DMS153 treated with DMSO at 0.1 percent for 48 hours (cell line): ENCODE results near the gene TRIM52.

Source experiments
- DNase-seq: peaks from one replicate; lab custom pipeline; 2025; ENCODE audit not compliant: unreplicated experiment; lab: John Stamatoyannopoulos, UW

The TRIM52 gene

DNA sequence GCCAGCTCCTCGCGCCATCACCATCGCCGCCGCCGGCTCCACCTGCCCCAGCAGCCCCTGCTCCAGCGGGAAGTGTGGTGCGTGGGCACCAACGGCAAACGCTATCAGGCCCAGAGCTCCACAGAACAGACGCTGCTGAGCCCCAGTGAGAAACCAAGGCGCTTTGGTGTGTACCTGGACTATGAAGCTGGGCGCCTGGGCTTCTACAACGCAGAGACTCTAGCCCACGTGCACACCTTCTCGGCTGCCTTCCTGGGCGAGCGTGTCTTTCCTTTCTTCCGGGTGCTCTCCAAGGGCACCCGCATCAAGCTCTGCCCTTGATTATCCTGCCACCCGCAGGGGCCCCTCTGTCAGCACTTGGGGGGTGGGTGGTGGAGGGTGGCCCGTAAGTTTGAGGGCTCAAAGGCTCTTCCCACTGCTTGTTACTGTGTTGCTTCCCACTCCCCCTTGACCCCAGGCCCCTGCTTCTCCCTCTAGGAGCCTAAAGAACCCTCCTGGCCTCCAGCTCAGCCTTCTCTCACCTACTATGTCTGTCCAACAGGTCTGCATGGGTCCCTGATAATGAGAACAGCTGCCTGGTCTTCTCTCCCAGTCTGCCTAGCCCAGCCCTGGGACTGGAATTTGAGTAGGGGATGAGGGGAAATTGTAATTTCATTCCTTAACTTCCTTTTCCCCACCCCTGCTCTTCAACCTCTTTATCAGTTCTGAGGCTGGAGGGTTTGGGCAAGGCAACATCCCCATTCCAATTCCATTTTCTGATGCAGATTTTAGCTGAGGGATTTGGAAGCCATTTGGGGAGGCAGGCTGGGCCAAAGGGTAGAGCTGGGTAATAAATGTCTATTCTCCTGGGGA is 26.3 kb downstream of the TRIM52 start:
- DNase-seq: no peak

DNA sequence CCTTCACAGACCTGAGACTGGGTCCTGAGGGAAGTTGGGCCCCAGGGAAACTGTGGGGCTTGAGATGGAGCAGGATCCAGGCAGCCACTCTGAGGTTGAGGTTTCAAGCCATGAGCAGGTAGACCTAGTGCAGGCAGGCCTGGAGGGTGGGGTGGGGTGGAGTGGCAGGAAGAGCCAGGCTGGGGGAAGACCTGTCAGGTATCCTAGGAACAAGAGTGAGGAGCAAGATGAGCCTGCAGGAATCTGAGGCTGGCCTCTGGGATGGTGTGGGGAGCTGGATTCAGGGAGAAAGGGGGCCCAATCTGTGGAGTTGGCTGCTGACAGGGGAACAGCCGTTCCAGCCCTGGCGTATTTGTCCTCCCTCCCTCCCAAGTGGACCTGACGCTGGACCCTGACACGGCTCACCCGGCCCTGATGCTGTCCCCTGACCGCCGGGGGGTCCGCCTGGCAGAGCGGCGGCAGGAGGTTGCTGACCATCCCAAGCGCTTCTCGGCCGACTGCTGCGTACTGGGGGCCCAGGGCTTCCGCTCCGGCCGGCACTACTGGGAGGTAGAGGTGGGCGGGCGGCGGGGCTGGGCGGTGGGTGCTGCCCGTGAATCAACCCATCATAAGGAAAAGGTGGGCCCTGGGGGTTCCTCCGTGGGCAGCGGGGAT is 27.0 kb downstream of the TRIM52 start:
- DNase-seq: no peak

DNA sequence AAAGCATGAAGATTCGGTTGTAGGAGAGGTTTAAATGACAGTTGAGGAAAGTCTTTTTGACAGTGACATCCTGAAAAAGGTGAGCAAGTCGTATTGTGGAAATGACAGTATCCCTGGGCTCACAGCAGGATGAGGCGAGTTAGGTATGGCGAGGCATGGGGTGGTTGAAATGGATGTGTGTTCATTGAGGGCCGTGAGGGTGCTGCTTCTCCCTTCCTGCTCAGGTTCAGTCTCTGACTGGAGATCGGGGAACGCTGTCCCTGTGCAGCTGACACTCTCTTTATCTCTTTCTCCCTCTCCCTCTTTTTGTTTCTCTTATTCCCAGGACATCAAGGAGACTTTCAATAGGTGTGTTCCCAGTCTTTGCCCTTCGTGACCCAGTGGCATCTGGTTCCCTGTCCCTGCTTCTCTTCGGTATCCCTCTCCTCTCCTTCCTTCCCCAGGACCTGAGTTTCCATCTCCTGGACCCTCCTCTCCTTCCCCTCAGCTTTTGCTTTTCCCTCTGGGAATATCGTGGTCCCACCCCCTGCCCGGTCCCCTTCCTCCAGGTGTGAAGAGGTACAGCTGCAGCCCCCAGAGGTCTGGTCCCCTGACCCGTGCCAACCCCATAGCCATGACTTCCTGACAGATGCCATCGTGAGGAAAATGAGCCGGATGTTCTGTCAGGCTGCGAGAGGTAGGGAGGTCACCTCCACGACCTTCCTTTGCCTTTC is 27.7 kb downstream of the TRIM52 start:
- no peak for DNase-seq

DNA sequence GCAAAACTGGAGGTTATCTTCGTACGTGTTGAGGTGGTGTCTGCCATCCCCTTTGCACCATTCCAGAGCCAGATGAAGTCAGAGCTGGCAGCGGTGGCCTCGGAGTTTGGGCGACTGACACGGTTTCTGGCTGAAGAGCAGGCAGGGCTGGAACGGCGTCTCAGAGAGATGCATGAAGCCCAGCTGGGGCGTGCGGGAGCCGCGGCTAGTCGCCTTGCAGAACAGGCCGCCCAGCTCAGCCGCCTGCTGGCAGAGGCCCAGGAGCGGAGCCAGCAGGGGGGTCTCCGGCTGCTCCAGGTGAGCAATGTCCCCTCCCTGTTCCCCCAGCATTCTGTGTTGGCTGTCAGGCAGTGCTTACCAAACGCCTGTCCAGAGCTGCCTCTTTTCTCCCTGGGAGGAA is 28.4 kb downstream of the TRIM52 start:
- DNase-seq: no peak

DNA sequence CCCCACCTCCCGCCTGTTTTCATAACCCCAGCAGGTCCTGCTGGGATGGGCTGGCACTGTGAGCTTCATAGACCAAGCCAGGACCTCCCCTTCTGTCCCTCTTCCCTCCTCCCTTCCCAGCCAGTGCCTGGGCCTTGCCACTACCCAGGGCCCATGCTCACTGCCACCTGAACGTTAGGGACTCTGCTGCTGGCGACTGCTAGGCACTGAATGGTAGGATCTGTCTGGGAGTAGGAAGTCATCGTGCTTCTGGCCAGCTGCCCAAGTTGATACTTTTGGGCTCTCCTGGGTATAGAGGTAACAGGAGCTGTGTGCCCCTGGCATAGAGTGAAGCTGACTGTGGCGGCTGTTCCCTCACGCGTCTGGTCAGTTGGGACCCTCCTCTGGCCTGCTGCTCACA is 29.5 kb downstream of the TRIM52 start:
- no peak for DNase-seq

DNA sequence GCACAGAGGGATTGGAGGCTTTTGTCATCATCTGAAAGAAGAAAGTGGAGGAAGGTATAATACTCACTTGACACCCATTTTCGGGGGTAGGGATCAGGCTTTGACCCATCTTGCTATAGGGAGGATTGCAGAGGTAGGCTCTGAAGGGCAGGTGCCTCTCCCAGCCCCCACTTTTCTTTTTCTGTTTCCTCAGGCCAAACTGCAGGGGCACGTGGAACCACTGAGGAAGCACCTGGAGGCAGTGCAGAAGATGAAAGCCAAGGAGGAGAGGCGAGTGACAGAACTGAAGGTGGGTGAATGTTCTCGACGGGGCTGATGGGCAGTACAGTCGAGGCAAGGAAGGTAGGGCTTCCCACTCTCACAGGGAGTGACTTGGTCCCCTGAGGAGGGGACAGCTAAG is 30.4 kb downstream of the TRIM52 start:
- no peak for DNase-seq

DNA sequence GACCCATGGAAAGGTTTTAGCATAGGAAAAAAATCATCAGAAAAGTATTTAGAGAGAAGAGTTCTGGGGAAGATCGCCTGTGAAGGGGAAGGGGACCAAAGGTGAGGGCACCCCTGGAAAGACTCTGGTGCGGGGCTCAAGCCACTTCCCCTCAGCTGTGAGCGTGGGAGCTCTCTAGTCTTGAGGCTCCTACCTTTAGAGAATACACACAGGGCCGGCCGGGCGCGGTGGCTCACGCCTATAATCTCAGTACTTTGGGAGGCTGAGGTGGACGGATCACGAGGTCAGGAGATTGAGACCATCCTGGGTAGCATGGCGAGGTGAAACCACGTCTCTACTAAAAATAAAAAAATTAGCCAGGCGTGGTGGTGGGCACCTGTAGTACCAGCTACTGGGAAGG is 30.9 kb downstream of the TRIM52 start:
- no peak for DNase-seq

DNA sequence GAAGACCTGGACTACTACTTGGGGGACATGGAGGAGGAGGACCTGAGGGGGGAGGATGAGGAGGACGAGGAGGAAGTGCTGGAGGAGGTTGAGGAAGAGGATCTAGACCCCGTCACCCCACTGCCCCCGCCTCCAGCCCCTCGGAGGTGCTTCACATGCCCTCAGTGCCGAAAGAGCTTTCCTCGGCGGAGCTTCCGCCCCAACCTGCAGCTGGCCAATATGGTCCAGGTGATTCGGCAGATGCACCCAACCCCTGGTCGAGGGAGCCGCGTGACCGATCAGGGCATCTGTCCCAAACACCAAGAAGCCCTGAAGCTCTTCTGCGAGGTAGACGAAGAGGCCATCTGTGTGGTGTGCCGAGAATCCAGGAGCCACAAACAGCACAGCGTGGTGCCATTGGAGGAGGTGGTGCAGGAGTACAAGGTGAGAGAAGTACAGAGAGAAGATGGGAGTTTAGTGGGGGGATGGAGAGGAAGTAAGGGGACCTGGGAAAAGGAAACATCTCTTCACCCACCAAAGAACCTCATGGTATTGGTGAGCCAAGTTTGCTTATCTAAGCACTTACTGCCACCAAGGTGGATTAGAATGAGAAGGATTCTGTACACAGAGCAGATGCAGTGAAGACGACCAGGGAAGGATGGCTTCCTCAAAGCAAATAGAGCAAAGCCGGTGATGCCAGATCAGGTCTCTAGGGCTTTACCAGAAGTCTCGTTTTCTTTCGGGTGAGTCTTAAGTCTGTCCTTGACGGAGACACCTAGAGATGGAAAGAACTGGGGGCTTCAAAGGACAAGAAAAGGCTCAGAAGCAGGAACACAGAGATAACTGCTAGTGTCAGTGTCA is 36.3 kb downstream of the TRIM52 start:
- no peak for DNase-seq

DNA sequence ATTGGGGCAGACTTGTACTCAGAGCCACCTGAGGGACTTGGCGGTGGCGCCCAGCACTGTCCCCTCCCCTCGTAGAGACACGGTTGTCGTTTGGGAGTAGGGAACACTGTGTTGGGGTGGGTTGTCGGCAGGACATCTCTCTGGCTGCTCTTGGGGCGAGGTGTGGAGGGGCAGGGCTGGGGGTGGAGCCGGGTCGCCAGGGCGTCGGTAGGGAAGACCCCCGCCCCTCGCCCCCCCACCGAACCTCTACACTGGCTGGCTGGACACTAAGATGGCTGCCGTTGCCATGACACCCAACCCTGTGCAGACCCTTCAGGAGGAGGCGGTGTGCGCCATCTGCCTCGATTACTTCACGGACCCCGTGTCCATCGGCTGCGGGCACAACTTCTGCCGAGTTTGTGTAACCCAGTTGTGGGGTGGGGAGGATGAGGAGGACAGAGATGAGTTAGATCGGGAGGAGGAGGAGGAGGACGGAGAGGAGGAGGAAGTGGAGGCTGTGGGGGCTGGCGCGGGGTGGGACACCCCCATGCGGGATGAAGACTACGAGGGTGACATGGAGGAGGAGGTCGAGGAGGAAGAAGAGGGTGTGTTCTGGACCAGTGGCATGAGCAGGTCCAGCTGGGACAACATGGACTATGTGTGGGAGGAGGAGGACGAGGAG is 37.1 kb downstream of the TRIM52 start:
- DNase-seq: no peak

DNA sequence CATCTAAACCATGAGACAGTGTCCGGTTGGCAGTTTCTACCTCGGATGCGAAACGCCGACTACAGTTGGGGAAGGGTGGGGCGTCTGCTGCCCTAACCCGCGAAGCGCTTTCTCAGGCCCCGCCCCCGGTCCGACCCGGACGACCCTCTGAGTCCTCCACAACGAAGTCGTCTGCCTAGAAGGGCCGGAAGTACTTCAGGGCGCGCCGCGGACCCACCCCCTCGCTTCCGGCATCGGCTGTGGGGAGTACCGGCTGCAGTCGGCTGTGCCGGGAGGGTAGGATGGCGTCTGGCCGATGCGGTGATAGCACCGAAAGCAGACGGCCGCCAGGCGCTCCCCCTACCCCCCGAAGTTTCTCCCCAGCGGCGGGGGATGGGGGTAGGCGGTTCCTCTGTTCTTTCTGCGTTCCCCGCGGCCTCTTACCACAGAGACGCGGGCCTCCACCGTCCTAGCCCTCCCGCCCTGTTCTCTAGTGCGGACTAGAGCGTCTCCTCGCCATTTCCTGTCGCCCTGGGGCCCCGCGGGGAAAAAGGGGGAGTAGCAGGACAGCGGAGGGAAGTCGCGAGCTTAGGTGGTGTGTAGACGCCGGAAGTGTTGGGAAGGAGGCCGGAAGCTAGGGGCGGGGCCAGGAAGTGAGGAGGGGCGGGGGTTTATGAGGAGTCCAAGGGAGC is 37.8 kb downstream of the TRIM52 start, which contains the start of gene TRIM41:
TSS of gene TRIM41 (plus strand) at position 224 of the 671 bp plus-strand sequence. CDS start 719 bp downstream, outside the sequence.
- no peak for DNase-seq

DNA sequence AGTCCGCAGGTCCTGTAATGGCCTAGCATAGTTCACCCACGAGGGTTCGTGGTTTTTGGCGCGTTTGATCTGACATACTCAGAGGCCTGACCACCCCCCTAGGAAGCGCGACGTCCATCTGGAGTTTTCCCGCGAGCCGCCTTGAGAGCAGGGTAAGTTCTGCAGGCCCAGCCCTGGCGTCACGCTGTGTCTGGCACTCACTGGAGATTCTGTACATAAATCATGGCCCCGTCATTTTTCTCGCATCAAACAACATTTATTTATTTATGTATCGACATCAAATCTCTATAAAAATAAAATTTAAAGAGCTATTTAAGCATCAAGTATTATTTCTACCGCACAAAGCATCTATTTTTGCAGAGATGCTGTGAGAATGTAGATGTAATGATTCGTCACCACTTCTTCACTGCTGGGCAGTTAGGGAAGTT is 38.3 kb downstream of the TRIM52 start:
- no peak for DNase-seq

DNA sequence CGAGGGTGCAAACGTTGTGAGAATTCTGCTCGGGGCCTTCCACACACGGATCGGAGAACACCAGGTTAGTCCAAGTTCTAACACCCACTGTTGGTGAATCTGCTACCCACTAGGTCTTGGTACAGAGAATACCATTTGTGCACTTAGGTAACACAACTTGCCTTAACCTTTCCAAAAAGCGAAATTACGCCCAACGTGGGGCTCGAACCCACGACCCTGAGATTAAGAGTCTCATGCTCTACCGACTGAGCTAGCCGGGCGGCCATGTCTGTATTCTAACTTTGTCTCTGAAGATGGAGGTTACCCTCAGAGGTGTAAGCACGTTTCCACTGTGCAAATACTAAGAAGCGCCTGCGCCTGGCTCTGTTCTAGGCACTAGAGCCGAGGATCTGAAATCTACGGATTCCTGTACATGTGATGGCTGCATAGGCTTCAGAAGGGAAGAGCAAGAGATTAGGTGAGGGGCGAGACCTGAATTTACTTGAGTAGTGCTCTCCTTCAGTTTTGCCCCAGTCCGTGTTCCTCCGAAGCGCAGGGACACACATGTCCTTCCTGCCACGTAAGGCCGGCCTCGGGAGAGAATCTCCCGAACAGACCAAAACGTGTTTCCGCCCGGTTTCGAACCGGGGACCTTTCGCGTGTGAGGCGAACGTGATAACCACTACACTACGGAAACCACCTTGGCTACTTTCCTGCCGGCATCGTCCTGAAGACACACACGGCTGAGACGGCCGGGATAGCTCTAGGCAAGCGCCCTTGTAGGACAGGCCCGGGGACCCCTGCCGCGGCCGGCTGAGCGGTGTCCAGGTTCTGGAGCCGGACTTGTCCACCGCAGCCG is 38.9 kb downstream of the TRIM52 start:
- no peak for DNase-seq

DNA sequence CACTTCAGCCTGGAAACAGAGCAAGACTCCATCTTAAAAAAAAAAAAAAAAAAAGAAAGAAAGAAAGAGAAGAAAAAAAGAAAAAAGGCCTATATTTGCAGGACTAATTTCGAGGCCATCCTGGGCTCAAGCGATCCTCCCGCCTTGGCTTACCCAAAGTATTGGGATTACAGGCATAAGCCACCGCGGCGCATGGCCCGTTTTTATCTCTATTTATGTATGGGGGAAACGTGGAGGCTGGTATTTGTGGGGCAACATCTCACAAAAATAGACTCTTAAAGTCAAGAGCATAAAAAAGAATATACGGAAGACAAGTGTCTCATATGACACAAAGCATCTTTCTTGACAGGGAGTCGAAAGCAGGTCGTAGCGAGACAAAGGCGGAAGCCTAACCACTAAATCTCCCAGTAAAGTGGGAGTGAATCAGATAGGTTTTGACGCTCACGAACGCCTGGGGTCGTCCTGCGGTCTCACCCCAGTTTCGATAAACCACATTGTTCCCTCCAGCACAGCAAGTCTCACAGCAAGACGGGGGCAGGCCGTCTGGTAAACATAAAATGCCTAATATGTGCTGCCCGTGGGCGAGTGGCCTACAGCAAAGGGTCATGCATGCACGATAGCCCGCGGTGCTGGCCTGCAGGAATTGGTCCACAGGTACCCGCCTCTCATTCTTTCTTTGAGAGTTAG is 39.7 kb downstream of the TRIM52 start:
- DNase-seq: no peak

DNA sequence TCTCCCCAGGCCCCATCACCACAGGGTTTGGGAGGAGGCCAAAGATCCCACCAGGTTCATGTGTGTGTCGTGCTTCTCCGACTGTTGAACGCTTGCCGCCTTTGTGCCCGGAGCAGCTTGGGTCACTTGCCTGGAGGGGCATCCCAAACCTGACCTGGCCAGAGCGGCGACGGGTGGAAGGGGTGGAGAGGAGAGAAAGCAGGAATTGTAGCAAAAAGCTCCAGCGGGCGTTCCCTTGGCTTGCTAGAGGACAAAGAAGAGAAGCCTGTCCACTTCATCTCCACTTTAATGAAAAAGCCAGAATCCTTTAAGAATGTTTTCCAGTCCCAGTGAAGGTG is 40.8 kb downstream of the TRIM52 start:
- DNase-seq: no peak

DNA sequence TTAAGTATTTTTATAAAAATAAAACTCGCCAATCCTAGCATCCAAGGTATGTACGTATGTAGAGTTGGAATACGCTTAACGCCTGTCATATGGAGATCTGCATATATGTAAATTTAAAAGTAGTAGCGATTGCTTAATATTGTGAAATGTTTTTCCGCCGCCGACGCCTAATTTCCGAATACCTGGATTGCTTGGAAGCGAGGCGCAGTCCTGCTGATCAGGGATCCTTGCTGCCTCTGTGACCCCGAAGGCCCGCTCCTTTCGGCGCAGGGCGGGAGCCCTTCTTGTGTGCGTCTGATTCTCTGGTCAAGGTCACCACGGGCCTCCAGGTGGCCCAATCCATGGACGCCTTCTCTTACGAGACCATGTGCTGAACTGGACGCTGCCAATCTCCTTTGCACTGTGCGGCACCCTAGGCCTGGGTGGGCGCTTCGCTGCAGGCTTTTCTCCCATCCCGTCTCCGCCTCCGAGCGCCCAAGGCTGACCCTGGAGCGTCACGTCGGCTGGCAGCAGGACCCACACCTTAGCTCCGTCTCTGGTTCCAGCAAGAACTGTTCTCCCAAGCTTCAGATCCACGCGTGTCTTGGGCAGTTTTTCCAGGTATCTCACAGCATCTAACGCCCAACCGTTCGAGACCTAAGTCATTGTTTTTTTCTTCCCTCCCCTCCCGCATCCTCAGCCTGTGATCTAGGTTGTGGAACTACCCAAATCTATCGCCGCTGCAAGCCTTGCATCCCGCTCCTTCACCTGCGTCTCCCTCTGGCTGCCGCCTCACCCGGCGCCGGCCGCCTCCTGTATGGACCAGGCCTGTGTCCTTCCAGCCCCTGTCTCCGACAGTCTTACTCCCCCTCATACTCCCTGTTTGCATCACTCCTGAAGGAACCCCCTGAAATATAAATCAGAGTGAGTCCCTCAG is 41.4 kb downstream of the TRIM52 start:
- DNase-seq: no peak

DNA sequence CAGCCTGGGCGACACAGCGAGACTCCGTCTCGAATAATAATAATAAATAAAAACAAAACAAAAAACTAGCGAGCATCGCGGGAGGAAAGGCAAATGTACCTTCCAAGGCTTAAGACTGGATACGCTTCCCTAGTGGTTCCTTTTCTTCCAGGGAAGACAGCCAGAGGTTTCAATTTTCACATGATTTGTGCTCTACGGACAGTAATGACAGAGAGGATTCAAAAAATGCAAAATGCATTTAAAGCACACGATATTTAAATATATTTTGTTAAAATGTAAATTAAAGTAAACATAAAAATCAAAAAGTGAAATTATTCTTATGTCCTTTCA is 42.2 kb downstream of the TRIM52 start:
- DNase-seq: no peak

DNA sequence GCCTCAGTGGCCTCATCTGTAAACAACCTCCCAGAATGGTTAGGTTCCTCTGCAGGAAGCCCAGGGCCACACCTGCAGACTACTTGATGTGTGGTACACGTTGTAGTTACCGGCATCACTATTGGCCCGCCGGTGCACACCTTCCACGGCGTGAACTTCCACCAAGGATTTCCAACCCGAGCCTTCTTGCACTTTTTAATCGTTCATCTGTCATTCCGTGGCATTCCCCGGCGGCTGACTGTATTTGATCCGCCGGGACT is 43.2 kb downstream of the TRIM52 start:
- no peak for DNase-seq
